Kidney (tissue), 14 donors: ENCODE measurements around the gene PFN3. TPM values are rescaled to one million over a fixed set of nuclear protein-coding genes. Genes with fewer than 3 reads are reported as not detected.

ENCODE experiments used
- DNase-seq, 5 donors: peaks; one replicate each; pipeline ENCODE4 v3.0.0-alpha.2; 2013 to 2020
- FAIRE-seq: peaks from 2 replicates; lab custom pipeline; 2012; peaks lifted over from hg19 to GRCh38; lab: Jason Lieb, UNC
- H3K27ac ChIP-seq, 2 donors: one replicate each; pipeline ENCODE4 v1.7.0; 2013; ENCODE audit warnings: low read depth in 2 of 2, low read length in 2 of 2, inconsistent platforms in 1 of 2
- H3K27me3 ChIP-seq: one replicate; pipeline ENCODE4 v1.7.1; 2013; ENCODE audit warnings: low read length, inconsistent platforms; ENCODE audit not compliant: control insufficient read depth, insufficient read depth
- H3K36me3 ChIP-seq, 3 donors: one replicate each; pipeline versions ENCODE4 v1.7.0 to v1.7.1; 2013; ENCODE audit warnings: low read length in 3 of 3, control low read depth in 1 of 3, inconsistent platforms in 1 of 3; ENCODE audit not compliant: insufficient read depth in 3 of 3, control insufficient read depth in 2 of 3
- H3K4me1 ChIP-seq, 3 donors: one replicate each; pipeline versions ENCODE4 v1.7.0 to v1.7.1; 2013; ENCODE audit warnings: low read length in 3 of 3, inconsistent platforms in 1 of 3, low read depth in 1 of 3; ENCODE audit not compliant: control insufficient read depth in 2 of 3, insufficient read depth in 2 of 3
- H3K4me3 ChIP-seq, 3 donors: one replicate each; pipeline versions ENCODE4 v1.7.0 to v1.8.1; 2013; ENCODE audit warnings: low read length in 3 of 3, control low read depth in 1 of 3, inconsistent platforms in 1 of 3
- H3K9ac ChIP-seq, 3 donors: one replicate each; pipeline versions ENCODE4 v1.7.0 to v1.7.1; 2013; ENCODE audit warnings: low read length in 3 of 3, control low read depth in 1 of 3, inconsistent platforms in 1 of 3
- H3K9me3 ChIP-seq, 3 donors: one replicate each; pipeline versions ENCODE4 v1.7.0 to v1.7.1; 2013; ENCODE audit warnings: low read length in 3 of 3, control low read depth in 1 of 3, inconsistent platforms in 1 of 3; ENCODE audit not compliant: control insufficient read depth in 2 of 3, insufficient read depth in 1 of 3
- CTCF ChIP-seq: IDR thresholded peaks from 3 replicates; pipeline ENCODE4 v1.5.1; 2012; ENCODE audit warnings: mild to moderate bottlenecking, moderate library complexity, borderline replicate concordance; ENCODE audit not compliant: insufficient read depth; ENCODE audit errors: extremely low read depth
- intact Hi-C: fragments of 100-400 bp; cut with DNase I; formaldehyde crosslinking; loops from one replicate; pipeline ENCODE4 v1.11.1; 2022
- polyA plus RNA-seq: library from polyadenylated mRNA; stranded (reverse); fragments of 350-450 nt; fragmentation: Illumina TruSeq; extraction: RNeasy Lipid Tissue Mini Kit (QIAGEN cat#74804); gene quantifications from one replicate; pipeline ENCODE4 v1.2.3, GENCODE V29; 2014; ENCODE audit warnings: low read depth, low replicate concordance; ENCODE audit not compliant: insufficient read depth
- total RNA-seq: library from RNA; stranded (reverse); fragmentation: NEBNext Ultra II Directional; extraction: Animal tissue kit (Norgen Biotek cat#: 25700); gene quantifications from one replicate; pipeline ENCODE4 v1.2.1, GENCODE V29; 2021
- donor health status: control.
- donor health status: control.
- donor health status: control.
- donor health status: control.
- donor health status: control.
- donor health status: DM: yes; HTN: yes; CAD: no.
- donor health status: Normal renal cell carcinoma (clear cell type).

Gene PFN3
- total and polyA plus RNA-seq, 2 donors from 2014 or later = not detected

DNA sequence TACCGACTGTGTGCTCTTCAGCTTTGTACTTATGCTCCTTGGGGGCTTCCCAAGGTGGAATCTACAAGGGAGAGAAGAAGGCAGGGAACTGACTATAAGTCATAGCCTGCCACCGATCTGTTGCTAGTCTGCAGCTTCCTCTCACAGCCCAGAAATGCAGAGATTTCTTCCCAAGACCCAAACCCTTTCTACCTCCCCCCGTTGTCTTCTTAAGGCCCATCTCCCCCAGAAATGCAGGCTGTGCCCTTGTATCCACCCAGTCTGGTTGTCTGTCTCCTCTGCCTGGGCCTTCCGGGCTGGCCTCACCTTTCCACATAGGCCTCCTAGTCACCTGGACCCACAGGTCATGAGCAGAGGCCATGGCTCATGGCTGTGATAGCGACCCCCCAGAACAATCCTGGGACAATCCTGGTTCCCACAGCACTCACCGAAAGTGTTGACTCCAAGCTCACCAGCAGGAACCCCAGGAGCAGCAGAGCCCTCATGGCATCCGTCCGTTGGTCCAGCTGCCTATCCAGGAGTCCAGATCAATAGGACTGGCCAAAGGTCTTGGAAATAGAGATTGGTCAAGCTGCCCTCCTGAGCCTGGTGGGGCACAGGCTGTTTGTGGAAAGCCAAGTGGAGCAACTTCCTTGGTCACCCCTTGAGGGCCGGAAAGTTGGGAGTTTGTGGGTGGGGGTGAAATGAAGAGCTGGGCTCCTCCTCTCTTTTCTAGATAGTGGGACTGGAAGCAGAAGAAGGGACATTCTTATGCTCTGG lies 8.8 kb upstream of the PFN3 start, which contains the start of gene F12:
F12 (minus strand) TSS at position 522 of the 759 bp plus-strand sequence; CDS start at position 485, 37 bp downstream.
- Histone ChIP-seq H3K4me3 (no peak within 1 kb of the TSS), H3K27ac (no peak within 1 kb of the TSS), H3K9ac (no peak within 1 kb of the TSS), H3K9me3 (no peaks in the 10 kb centered on the region), H3K4me1 (peaks cover 0 to 6% (median 0%) of the 10 kb centered on the region in 3 donors), H3K36me3 (no peaks in the 10 kb centered on the region), H3K27me3 (no peaks in the 10 kb centered on the region)
- no peak for TF ChIP-seq CTCF
- DNase-seq (no peak), FAIRE-seq (no peak)
- intact Hi-C loops = loop anchor here (5.0 kb wide), 1 partner anchor 43 kb away; no protein-coding TSS in a partner anchor

- intact Hi-C loops = loop anchor here (5.0 kb wide), 1 partner anchor 46 kb away; no protein-coding TSS in a partner anchor
- Histone ChIP-seq H3K36me3 (no peaks in the 10 kb centered on the region), H3K27ac (no peak overlapping the region), H3K4me3 (no peak overlapping the region), H3K27me3 (peaks cover 19% of the 10 kb centered on the region), H3K9me3 (no peaks in the 10 kb centered on the region), H3K4me1 (peaks cover 0 to 27% (median 0%) of the 10 kb centered on the region in 3 donors), H3K9ac (no peak overlapping the region)
- TF ChIP-seq CTCF = no peak
- FAIRE-seq (no peak), DNase-seq (no peak)
These were observed 5.3 kb upstream of the PFN3 start for GRCh38 chr5:177405805-177406204.

DNA sequence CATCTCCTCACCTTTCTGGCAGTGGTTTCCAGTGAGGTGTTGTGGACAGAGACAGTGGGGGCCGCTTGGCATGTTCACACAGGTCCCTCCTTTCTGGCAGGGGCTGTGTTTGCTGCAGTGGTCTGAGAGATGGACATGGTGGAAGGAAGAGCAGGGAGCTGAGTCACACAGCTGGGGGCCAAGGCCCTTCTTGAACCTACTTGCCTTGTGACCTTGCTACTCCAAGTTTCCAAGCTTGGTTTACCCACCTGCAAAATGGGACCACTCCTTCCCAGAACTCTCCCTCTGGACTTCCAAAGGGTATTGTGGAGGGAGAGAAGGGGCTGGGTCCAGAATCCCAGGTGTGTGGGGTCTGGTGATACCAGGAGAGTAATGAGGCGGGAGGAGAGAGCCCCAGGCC lies 4.9 kb upstream of the PFN3 start:
- DNase-seq (no peak), FAIRE-seq (no peak)
- TF ChIP-seq CTCF = no peak
- Histone ChIP-seq H3K9ac (no peak overlapping the region), H3K4me3 (no peak overlapping the region), H3K27me3 (peaks cover 19% of the 10 kb centered on the region), H3K9me3 (no peaks in the 10 kb centered on the region), H3K27ac (no peak overlapping the region), H3K4me1 (peaks cover 0 to 29% (median 0%) of the 10 kb centered on the region in 3 donors), H3K36me3 (no peaks in the 10 kb centered on the region)
- intact Hi-C loops = loop anchor here (5.0 kb wide), 1 partner anchor 47 kb away; no protein-coding TSS in a partner anchor
